SK-N-SH treated with all-trans-retinoic acid at 6 μM for 48 hours (cell line): Measurements from ENCODE around the gene SERPINE2.

Experiments used
- ARNTL ChIP-seq: fragments of 450-650 bp; formaldehyde crosslinking; IDR thresholded peaks from 2 replicates; pipeline ENCODE4 v1.5.0; 2020; ENCODE audit warnings: low read depth, mild to moderate bottlenecking, moderate library complexity, borderline replicate concordance
- BACH2 ChIP-seq: fragments of 250-450 bp; sonication (Bioruptor Pico); IDR thresholded peaks from 2 replicates; pipeline ENCODE4 v1.9.0; 2021; ENCODE audit warnings: mild to moderate bottlenecking, borderline replicate concordance
- CSDC2 ChIP-seq: fragments of 250-450 bp; sonication (Bioruptor Pico); IDR thresholded peaks from 2 replicates; pipeline ENCODE4 v1.5.0; 2020; ENCODE audit warnings: mild to moderate bottlenecking, moderate library complexity
- CSRNP3 ChIP-seq: fragments of 250-450 bp; sonication (Bioruptor Pico); IDR thresholded peaks from 2 replicates; pipeline ENCODE4 v1.5.1; 2021; ENCODE audit warnings: mild to moderate bottlenecking, moderate library complexity
- GLIS3 ChIP-seq: fragments of 250-450 bp; sonication (Bioruptor Pico); IDR thresholded peaks from 2 replicates; pipeline ENCODE4 v1.5.0; 2020; ENCODE audit warnings: mild to moderate bottlenecking, moderate library complexity
- OSR1 ChIP-seq: fragments of 250-450 bp; sonication (Bioruptor Pico); IDR thresholded peaks from 2 replicates; pipeline ENCODE4 v1.8.0; 2022; ENCODE audit warnings: moderate library complexity, mild to moderate bottlenecking, inconsistent platforms
- PATZ1 ChIP-seq: fragments of 250-450 bp; sonication (Bioruptor Pico); IDR thresholded peaks from 2 replicates; pipeline ENCODE4 v1.8.0; 2020; ENCODE audit warnings: mild to moderate bottlenecking, moderate library complexity, borderline replicate concordance
- RARB ChIP-seq: fragments of 250-450 bp; sonication (Bioruptor Pico); IDR thresholded peaks from 2 replicates; pipeline ENCODE4 v1.8.0; 2021; ENCODE audit warnings: mild to moderate bottlenecking, moderate library complexity
- SNAI2 ChIP-seq: fragments of 250-450 bp; sonication (Bioruptor Pico); IDR thresholded peaks from 2 replicates; pipeline ENCODE4 v1.5.0; 2020; ENCODE audit warnings: mild to moderate bottlenecking, moderate library complexity
- TCF4 ChIP-seq: fragments of 250-450 bp; sonication (Bioruptor Pico); IDR thresholded peaks from 2 replicates; pipeline ENCODE4 v1.8.0; 2021; ENCODE audit warnings: mild to moderate bottlenecking, moderate library complexity, borderline replicate concordance
- ZFP3 ChIP-seq: fragments of 250-450 bp; sonication (Bioruptor Pico); IDR thresholded peaks from 2 replicates; pipeline ENCODE4 v1.5.0; 2020; ENCODE audit warnings: mild to moderate bottlenecking, moderate library complexity
- ZFP30 ChIP-seq: fragments of 450-650 bp; formaldehyde crosslinking; IDR thresholded peaks from 2 replicates; pipeline ENCODE4 v1.5.0; 2022; ENCODE audit warnings: mild to moderate bottlenecking, moderate library complexity
- ZNF565 ChIP-seq: fragments of 450-650 bp; formaldehyde crosslinking; conservative IDR thresholded peaks from 2 replicates; pipeline ENCODE4 v1.5.0; 2020; ENCODE audit warnings: low read depth, mild to moderate bottlenecking, moderate library complexity
- ZNF8 ChIP-seq: fragments of 450-650 bp; formaldehyde crosslinking; IDR thresholded peaks from 2 replicates; pipeline ENCODE4 v1.5.0; 2020; ENCODE audit warnings: mild to moderate bottlenecking, moderate library complexity

GRCh38 chr2:223969856-223970255 lies 69.2 kb downstream of the SERPINE2 start:
- TF ChIP-seq TCF4 (CRISPR knock-in tag) (no peak), BACH2 (CRISPR knock-in tag) (no peak), GLIS3 (CRISPR knock-in tag) (no peak), OSR1 (CRISPR knock-in tag) (no peak), ZNF565 (no peak), ARNTL (CRISPR knock-in tag) (no peak), ZFP30 (CRISPR knock-in tag) (no peak), SNAI2 (CRISPR knock-in tag) (no peak), ZNF8 (CRISPR knock-in tag) (no peak), PATZ1 (CRISPR knock-in tag) (no peak), CSDC2 (no peak), ZFP3 (no peak), RARB (CRISPR knock-in tag) (no peak), CSRNP3 (CRISPR knock-in tag) (no peak)
